Glutamatergic neuron (in vitro differentiated cells): ENCODE results near the gene RNF181. TPM values are rescaled to one million over a fixed set of nuclear protein-coding genes. Genes with fewer than 3 reads are reported as not detected.

Experiments
- DNase-seq: peaks from one replicate; pipeline ENCODE4 v3.0.0; 2022
- H3K27ac Mint-ChIP-seq: one replicate; pipeline ENCODE4 v1.8.0; 2020; ENCODE audit warnings: mild to moderate bottlenecking, mixed read lengths, inconsistent platforms; ENCODE audit not compliant: unreplicated experiment
- H3K27me3 Mint-ChIP-seq: one replicate; pipeline ENCODE4 v1.8.0; 2020; ENCODE audit warnings: mild to moderate bottlenecking, moderate library complexity, mixed read lengths, inconsistent platforms; ENCODE audit not compliant: unreplicated experiment
- H3K36me3 Mint-ChIP-seq: one replicate; pipeline ENCODE4 v1.8.0; 2020; ENCODE audit warnings: mild to moderate bottlenecking, mixed read lengths, inconsistent platforms; ENCODE audit not compliant: unreplicated experiment
- H3K4me1 Mint-ChIP-seq: one replicate; pipeline ENCODE4 v1.8.0; 2020; ENCODE audit warnings: mild to moderate bottlenecking, low read depth, mixed read lengths, inconsistent platforms; ENCODE audit not compliant: unreplicated experiment
- H3K4me3 Mint-ChIP-seq: one replicate; pipeline ENCODE4 v1.8.0; 2020; ENCODE audit warnings: mild to moderate bottlenecking, mixed read lengths, inconsistent platforms; ENCODE audit not compliant: unreplicated experiment
- H3K9me3 Mint-ChIP-seq: one replicate; pipeline ENCODE4 v1.8.0; 2020; ENCODE audit warnings: mild to moderate bottlenecking, moderate library complexity, mixed read lengths, inconsistent platforms; ENCODE audit not compliant: unreplicated experiment
- total RNA-seq: library from RNA; stranded (reverse); fragmentation: NEBNext Ultra II Directional; extraction: Animal tissue kit (Norgen Biotek cat#: 25700); gene quantifications from one replicate; pipeline ENCODE4 v1.2.1, GENCODE V29; 2021; ENCODE audit not compliant: unreplicated experiment
- TF ChIP-seq, protein P1 (sequence below): fragments of 200-600 bp; sonication (generic); IDR thresholded peaks from one replicate; pipeline ENCODE4 v1.5.0; 2021; ENCODE audit not compliant: partially characterized antibody, unreplicated experiment

RNF181 gene
- total RNA-seq, 1 donor from 2014 or later: 75.1 TPM

DNA sequence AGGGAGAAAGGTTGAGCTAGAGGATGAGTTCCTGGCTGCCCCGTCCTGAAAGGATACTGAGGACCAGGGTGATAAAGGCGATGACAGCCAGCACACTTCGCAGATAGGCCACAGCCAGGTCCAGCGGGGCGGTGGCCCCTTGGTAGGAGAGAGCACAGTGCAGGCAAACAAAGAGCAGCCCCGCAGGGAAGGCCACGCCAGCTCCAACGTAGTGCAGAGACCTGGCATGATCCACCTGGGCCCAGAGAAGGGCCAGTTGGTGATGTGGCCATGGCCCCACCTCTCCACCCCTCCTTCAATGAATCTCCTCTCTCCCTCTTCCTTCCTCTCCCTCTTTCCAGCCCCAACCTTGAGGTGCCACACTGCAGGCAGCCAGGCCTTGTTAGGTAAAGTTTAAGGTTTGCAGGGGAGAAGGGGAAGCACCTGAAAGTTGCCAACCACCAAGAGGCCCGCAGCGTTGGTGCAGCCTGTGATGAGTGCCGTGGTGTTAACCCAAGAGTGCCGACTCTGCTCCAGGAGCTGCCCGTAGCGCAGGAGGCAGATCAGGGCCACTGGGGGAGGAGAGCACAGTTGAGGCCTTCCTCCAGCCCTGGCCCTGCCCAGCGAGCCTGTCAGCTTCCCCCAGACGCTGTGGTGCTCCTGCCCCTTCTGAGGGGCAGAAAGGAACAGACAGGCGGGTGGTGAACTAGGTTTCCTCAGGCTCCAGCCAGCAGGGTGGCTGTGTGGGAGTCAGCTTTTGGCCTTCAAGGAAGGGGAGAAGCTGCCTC lies 4.1 kb downstream of the RNF181 start:
- no peak overlapping the region for H3K4me3 Mint-ChIP-seq
- H3K27ac Mint-ChIP-seq: no peak overlapping the region
- peaks cover 11% of the 10 kb centered on the region for H3K9me3 Mint-ChIP-seq
- H3K27me3 Mint-ChIP-seq: peaks cover 19% of the 10 kb centered on the region
- no peak for DNase-seq
- TF ChIP-seq, protein P1, sequence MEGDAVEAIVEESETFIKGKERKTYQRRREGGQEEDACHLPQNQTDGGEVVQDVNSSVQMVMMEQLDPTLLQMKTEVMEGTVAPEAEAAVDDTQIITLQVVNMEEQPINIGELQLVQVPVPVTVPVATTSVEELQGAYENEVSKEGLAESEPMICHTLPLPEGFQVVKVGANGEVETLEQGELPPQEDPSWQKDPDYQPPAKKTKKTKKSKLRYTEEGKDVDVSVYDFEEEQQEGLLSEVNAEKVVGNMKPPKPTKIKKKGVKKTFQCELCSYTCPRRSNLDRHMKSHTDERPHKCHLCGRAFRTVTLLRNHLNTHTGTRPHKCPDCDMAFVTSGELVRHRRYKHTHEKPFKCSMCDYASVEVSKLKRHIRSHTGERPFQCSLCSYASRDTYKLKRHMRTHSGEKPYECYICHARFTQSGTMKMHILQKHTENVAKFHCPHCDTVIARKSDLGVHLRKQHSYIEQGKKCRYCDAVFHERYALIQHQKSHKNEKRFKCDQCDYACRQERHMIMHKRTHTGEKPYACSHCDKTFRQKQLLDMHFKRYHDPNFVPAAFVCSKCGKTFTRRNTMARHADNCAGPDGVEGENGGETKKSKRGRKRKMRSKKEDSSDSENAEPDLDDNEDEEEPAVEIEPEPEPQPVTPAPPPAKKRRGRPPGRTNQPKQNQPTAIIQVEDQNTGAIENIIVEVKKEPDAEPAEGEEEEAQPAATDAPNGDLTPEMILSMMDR: no peak
- H3K36me3 Mint-ChIP-seq: no peaks in the 10 kb centered on the region
- peaks cover 7% of the 10 kb centered on the region for H3K4me1 Mint-ChIP-seq

DNA sequence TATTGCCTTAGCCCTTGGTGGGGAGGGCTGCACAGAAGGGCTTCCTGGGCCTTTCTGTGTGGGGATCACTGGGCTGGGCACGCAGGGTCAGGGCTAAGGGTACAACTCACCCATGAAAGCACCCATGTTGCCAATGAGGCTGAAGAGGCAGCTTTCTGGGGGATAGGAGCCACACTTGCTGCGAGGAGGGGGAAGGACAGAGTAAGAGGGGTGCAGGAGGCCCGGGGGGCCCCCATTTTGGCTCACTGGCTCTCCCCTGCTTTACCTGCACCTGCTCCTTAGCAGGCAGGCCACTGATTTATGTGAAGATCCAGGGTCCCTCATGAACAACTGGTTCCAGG lies 4.7 kb downstream of the RNF181 start:
- Mint-ChIP-seq H3K27me3 (peaks cover 19% of the 10 kb centered on the region), H3K9me3 (peaks cover 11% of the 10 kb centered on the region), H3K27ac (no peak overlapping the region), H3K4me3 (no peak overlapping the region), H3K4me1 (peaks cover 7% of the 10 kb centered on the region), H3K36me3 (no peaks in the 10 kb centered on the region)
- TF ChIP-seq, protein P1: no peak
- no peak for DNase-seq

DNA sequence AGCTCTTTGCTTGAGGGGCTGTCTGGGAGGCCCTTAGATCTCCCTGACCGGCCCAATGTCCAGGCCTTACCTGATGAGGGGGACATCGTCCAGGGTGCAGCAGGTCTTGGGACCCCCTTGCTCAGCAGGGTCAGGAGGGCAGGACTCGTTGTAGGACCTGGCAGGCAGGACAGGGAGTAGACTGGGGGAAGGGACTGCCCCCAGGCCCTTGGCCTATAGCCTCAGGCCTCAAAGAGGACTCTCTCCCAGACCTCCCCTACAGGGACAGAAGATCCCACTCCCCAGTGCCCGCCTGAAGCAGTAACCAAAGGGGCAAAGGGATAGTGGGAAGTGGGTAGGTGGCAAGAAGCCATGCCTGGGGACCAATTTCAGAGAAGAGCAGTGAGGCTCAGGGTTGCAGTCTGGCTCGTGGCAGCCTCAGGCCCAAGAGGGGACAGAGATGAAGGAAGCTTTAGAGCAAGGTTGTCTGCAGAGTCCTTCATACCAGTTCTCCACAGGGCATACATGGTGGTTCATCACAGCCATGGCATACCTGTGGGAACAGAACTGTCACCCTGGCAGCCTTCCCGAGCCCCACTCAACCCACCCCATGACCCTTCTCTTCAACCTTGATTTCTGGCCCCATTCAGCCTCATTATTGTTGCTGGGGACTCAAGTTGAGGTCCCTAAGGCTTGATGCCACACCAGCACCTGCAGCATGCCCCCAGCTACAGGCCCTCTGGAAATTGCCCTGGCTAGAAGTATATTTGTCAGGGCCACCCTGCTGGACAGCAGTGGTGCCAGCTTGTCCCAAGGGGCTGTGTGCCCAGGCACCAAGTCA lies 5.6 kb downstream of the RNF181 start:
- peaks cover 10% of the 10 kb centered on the region for H3K27me3 Mint-ChIP-seq
- TF ChIP-seq, protein P1: no peak
- no peak for DNase-seq
- peaks cover 7% of the 10 kb centered on the region for H3K9me3 Mint-ChIP-seq
- peak overlapping the region; percentile 38 for H3K27ac Mint-ChIP-seq
- H3K4me3 Mint-ChIP-seq: peak overlapping the region; percentile 87
- no peaks in the 10 kb centered on the region for H3K36me3 Mint-ChIP-seq
- peaks cover 6% of the 10 kb centered on the region for H3K4me1 Mint-ChIP-seq

DNA sequence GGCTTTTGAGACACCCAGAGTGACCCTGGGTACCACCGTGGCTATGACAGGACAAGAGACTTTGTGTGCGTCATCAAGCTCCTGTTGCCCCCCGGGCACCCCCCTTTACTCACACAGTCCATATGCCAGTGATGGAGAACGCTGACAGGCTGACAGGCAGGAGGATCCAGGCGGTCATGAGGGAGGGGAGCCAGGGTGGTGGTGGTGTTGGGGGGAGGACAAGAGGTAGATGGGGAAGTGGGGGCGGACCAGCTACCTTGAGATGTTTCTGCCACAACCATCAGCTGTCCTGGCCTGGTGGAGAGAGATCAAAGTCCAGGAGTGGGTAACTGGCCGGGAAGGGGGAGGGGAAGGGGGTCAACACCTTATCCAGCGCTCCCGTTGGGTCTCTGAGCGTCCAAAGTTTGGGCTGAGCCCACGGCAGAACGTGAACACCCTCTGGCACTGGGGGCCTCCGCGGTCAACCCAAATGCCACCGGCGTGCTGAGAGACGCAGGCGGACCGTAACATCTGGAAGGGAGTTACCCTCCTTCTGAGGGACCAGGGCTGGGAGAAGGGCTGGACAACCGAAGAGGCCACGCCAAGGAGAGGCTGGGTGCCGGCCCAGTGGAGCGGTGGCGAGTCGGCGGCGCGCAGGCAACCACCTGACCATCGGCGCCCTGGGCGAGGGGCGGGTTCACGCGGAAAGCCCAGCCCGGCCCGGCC lies 6.4 kb downstream of the RNF181 start:
- peak overlapping the region; percentile 55 for H3K27ac Mint-ChIP-seq
- H3K27me3 Mint-ChIP-seq: peaks cover 9% of the 10 kb centered on the region
- DNase-seq: no peak
- peaks cover 7% of the 10 kb centered on the region for H3K9me3 Mint-ChIP-seq
- TF ChIP-seq, protein P1: no peak
- peaks cover 5% of the 10 kb centered on the region for H3K4me1 Mint-ChIP-seq
- peak overlapping the region; percentile 87 for H3K4me3 Mint-ChIP-seq
- H3K36me3 Mint-ChIP-seq: no peaks in the 10 kb centered on the region
